Type B pancreatic cell (in vitro differentiated cells): Measurements from ENCODE around the gene COPS7A. TPM values are rescaled to one million over a fixed set of nuclear protein-coding genes. Genes with fewer than 3 reads are reported as not detected.

Experiments used
- DNase-seq: peaks from one replicate; pipeline ENCODE4 v3.0.0; 2021; ENCODE audit warnings: mixed read lengths; ENCODE audit not compliant: unreplicated experiment; ENCODE audit errors: extremely low spot score
- H3K27ac Mint-ChIP-seq: 2 replicates; pipeline ENCODE4 v1.8.0; 2021; ENCODE audit warnings: mild to moderate bottlenecking, mixed read lengths
- H3K27me3 Mint-ChIP-seq: 2 replicates; pipeline ENCODE4 v1.8.0; 2021; ENCODE audit warnings: mixed read lengths
- H3K36me3 Mint-ChIP-seq: 2 replicates; pipeline ENCODE4 v1.8.0; 2021; ENCODE audit warnings: mixed read lengths
- H3K4me1 Mint-ChIP-seq: one replicate; pipeline ENCODE4 v1.8.0; 2021; ENCODE audit warnings: mixed read lengths; ENCODE audit not compliant: unreplicated experiment
- H3K4me3 Mint-ChIP-seq: 2 replicates; pipeline ENCODE4 v1.8.0; 2021; ENCODE audit warnings: mild to moderate bottlenecking, mixed read lengths
- H3K9me3 Mint-ChIP-seq: 2 replicates; pipeline ENCODE4 v1.8.0; 2021; ENCODE audit warnings: mixed read lengths
- CTCF ChIP-seq: fragments of 200-600 bp; sonication (generic); conservative IDR thresholded peaks from 2 replicates; pipeline ENCODE4 v1.5.0; 2021; ENCODE audit warnings: antibody characterized with exemption, mild to moderate bottlenecking
- total RNA-seq: library from RNA; stranded (reverse); gene quantifications from 2 replicates; pipeline ENCODE4 v1.2.1, GENCODE V29; 2021; ENCODE audit warnings: low replicate concordance

COPS7A gene
- total RNA-seq, 1 donor from 2014 or later: 35.4 TPM

GRCh38 chr12:6688999-6689882 lies 34.6 kb upstream of the COPS7A start, which contains the start of gene ZNF384:
ZNF384 (minus strand) TSS chr12:6689375; CDS start chr12:6679520, 9,855 bp downstream.
- H3K36me3 Mint-ChIP-seq: peaks cover 33% of the 10 kb centered on the region
- peak; percentile 96 for DNase-seq
- peaks cover 16% of the 10 kb centered on the region for H3K4me1 Mint-ChIP-seq
- peak within 1 kb of the TSS; percentile 93 for H3K27ac Mint-ChIP-seq
- TF ChIP-seq CTCF: peak; percentile 51
- no peaks in the 10 kb centered on the region for H3K9me3 Mint-ChIP-seq
- peaks cover 10% of the 10 kb centered on the region for H3K27me3 Mint-ChIP-seq
- H3K4me3 Mint-ChIP-seq: peak within 1 kb of the TSS; percentile 97

- no peak overlapping the region for H3K27ac Mint-ChIP-seq
- H3K36me3 Mint-ChIP-seq: peaks cover 24% of the 10 kb centered on the region
- H3K4me3 Mint-ChIP-seq: peak overlapping the region; percentile 59
- peaks cover 16% of the 10 kb centered on the region for H3K4me1 Mint-ChIP-seq
- TF ChIP-seq CTCF: no peak
- H3K9me3 Mint-ChIP-seq: no peaks in the 10 kb centered on the region
- DNase-seq: no peak
- H3K27me3 Mint-ChIP-seq: peaks cover 23% of the 10 kb centered on the region
Measured at GRCh38 chr12:6691473-6691872, 32.4 kb upstream of the COPS7A start.

- Mint-ChIP-seq H3K4me3 (peak overlapping the region; percentile 57), H3K27me3 (peaks cover 34% of the 10 kb centered on the region), H3K9me3 (no peaks in the 10 kb centered on the region), H3K4me1 (peaks cover 3% of the 10 kb centered on the region), H3K36me3 (peaks cover 17% of the 10 kb centered on the region), H3K27ac (peak overlapping the region; percentile 5)
- TF ChIP-seq CTCF: no peak
- DNase-seq: no peak
Measured at GRCh38 chr12:6692888-6693287, 31.0 kb upstream of the COPS7A start.

GRCh38 chr12:6693832-6694355 lies 30.0 kb upstream of the COPS7A start:
- H3K36me3 Mint-ChIP-seq: peaks cover 13% of the 10 kb centered on the region

GRCh38 chr12:6694701-6695100 lies 29.1 kb upstream of the COPS7A start:
- H3K4me3 Mint-ChIP-seq: no peak overlapping the region
- H3K27ac Mint-ChIP-seq: no peak overlapping the region
- peaks cover 5% of the 10 kb centered on the region for H3K4me1 Mint-ChIP-seq
- TF ChIP-seq CTCF: no peak
- no peaks in the 10 kb centered on the region for H3K9me3 Mint-ChIP-seq
- peaks cover 52% of the 10 kb centered on the region for H3K27me3 Mint-ChIP-seq
- no peak for DNase-seq
- H3K36me3 Mint-ChIP-seq: peaks cover 12% of the 10 kb centered on the region

More at GRCh38 chr12:6693832-6694355, 30.0 kb upstream of the COPS7A start:
- Mint-ChIP-seq H3K27ac (no peak overlapping the region), H3K4me3 (no peak overlapping the region), H3K4me1 (no peaks in the 10 kb centered on the region), H3K27me3 (peaks cover 44% of the 10 kb centered on the region), H3K9me3 (no peaks in the 10 kb centered on the region)
- no peak for DNase-seq
- TF ChIP-seq CTCF: no peak
